HG03442 (cell line): Measurements from ENCODE around the gene NCBP3.
"Not testable (repeated sequence)": the region's sequence is repeated elsewhere in the genome, so short reads cannot be mapped to it uniquely, and the experiment has no call there.

ENCODE experiments used
- ATAC-seq: cut with Tn5 transposase; IDR thresholded peaks from one replicate; pipeline ENCODE4 v1.9.1; 2021; ENCODE audit warnings: mild to moderate bottlenecking, moderate library complexity; ENCODE audit not compliant: unreplicated experiment

The NCBP3 gene

DNA sequence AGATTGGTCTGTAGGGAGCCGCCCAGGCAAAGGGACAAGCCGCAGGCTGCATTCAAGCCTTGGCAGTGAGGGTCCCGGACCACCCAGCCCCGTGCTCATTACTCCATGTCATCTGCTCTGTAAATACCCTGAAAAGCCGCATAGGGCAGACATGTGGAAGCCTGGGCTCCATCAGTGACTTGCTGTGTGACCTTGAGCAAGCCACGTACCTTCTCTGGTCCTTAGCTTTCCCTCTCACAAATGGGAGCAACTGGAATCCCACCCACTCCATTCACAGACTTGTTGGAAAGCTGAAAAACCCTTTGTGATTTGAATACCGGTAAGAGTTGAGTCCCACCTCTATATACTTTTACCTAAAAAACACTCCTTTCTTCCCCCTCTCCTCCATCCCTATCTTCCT, 34.9 kb upstream of the NCBP3 start:
- ATAC-seq = no peak

DNA sequence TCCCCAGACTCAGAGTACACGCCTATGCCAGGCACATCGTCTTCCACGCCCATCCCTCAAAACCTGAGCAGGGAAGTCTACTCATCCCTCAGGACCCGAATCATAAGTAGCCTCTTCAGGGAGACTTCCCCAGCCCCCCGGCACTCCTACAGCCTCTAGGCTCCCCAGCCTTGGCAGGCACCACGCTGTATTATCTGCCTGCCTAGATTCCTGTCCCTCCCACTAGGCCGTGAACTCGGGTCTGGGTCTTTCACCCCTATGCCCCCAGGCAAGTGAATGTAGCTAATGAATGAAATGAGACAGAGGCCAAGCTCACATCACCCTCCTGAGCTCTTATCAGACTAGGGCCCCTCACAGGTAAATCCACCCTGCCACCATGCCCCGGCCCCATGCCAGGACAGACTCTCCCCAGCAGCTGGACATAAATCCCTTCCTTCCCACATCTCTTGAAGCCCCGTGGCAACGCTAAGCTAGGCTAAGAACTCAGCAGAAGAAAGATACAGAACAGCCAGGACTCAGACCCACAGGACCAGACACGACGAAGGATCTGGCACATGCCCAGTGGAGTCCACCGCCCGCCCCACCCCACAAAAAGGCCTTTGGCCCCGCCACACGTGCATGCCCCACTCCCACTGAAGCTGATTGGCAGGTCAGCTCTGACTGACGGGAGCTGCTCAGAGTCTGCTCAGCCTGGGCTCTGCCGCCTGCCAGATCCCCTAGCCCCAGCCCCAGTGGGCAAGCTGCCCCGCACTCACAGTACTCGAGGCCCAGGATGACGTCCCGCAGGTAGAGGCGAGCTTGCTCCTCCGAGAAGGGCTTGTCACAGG, 33.8 kb upstream of the NCBP3 start:
- ATAC-seq = no peak

DNA sequence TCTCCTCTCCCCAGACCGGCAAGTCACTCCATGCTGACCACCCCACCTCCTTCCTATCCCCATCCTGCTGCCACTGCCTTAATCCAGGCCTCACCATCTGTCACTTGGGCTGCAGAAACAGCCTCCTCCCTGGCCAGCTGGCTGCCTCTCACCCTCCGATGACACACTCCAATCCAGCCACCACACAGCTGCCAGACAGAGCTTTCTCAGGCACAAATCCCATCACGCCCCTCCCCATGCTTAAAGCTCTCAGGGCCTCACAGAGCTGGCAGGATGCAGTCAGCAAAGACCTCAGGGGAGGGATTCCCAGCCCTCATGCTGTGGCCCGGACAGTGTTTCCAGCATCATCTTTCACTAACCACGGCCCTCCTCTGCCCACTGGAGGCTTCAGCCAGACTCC, 33.1 kb upstream of the NCBP3 start:
- no peak for ATAC-seq

DNA sequence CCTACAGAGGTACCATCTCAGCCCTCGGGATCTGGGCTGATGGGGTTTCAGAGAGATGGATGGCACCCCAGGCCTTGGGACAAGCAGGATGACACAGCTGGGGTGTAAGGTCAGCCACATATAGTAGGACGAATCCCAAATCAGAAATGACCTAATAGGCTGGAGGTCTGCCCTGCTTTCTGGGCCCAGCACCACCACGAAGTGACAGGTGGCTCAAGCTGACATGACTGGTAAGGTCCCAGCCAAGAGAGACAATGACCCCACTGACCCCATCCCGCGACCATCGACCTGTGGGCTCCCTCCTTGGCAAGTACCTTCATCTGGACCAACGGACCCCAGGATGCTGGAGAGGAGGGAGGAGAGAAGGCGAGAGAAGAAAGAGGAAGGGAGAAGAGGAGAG, 31.2 kb upstream of the NCBP3 start:
- ATAC-seq = no peak

DNA sequence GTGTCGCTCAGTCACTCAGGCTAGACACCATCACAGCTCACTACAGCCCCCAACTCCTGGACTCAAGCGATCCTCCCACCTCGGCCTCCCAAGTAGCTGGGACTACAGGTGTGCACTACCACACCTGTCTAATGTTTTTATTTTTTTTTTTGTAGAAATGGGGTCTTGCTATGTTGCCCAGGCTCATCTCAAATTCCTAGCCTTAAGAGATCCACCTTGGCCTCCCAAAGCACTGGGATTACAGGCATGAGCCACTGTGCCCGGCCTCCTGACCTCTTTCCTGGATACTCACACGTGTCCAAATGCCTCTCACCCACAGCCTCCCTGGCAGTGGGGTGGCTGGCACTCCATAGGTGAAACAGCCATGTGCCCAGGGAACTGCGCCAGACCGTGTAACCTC, 29.3 kb upstream of the NCBP3 start:
- ATAC-seq = no peak

- no peak for ATAC-seq
These were observed 27.8 kb upstream of the NCBP3 start for GRCh38 chr17:3873862-3874261.

DNA sequence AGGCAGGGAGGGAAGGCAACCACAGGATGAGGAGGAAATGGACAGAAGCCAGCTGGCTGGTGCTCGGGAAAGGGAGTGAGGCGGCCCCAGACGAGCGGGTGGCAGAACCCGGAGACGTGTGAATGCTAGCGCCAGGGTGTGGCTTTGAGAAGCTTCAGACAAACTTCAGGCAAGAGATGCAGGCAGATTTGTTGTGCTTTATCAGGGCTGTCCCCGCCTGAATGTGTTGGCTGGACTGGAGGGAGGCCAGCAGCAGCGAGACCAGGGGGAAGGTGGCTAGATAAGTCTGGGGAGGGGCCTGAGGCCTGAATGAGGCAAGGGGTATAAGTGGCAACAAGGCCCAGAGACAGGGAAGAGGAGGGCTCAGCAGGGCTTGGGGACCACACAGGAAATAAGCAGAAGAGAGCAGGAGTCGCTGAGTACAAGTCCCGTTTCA, 24.8 kb upstream of the NCBP3 start:
- no peak for ATAC-seq

DNA sequence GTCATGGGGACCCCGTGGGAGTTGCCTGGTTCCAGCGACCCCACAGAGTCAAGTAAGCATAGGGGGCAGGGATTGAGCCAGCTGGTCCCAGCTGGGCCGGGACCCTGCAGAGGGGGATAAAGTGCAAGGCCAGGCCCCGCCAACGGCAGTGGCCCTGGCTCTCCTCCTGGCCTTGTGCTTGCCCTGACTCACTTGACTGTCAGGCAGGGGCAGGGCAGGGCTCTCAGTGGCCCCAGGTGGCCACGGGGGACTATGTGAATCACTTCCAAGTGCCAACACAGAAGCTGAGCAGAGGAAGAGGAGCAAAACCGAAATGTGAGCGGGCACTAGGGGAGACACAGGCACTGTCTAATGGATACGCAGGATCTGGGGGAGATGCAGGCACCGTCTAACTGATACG, 21.6 kb upstream of the NCBP3 start:
- ATAC-seq = no peak

DNA sequence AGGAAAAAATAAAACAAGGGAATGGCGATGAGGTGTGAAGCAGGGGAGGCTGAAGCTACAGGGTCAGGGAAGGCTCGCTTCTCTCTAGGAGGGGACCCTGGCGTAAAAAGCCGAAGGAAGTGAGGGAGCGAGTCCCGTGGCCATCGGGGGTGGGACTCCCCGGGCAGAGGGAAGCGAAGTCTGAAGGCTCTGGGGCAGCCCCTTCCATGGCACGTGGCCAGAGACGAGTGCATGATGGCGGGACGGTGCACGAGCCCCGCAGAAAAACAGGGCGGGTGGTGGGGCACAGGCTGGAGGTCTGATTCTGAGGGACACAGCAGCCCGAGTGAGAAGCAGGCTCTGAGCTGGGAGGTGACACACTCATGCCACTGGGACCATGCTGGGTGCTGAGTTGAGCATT, 21.1 kb upstream of the NCBP3 start:
- no peak for ATAC-seq

DNA sequence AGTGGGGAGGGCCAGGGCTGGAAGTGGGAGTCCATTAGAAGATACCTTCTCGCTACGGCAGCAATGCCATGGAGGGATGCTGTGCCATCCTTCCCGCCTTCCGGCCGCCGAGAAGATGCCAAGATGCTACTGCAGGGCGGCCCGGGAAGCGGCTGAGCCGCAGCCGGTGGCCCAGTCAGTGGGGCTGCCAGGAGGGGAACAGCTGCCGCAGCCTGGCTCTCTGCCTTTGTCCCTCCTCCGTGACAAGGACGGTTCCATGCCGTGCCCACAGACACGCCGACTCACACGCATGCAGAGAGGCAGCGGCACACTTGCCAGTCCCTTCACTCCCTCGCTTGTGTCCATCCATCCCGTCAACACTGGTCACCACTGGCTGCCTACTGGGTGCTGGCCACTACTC, 20.2 kb upstream of the NCBP3 start:
- no peak for ATAC-seq

DNA sequence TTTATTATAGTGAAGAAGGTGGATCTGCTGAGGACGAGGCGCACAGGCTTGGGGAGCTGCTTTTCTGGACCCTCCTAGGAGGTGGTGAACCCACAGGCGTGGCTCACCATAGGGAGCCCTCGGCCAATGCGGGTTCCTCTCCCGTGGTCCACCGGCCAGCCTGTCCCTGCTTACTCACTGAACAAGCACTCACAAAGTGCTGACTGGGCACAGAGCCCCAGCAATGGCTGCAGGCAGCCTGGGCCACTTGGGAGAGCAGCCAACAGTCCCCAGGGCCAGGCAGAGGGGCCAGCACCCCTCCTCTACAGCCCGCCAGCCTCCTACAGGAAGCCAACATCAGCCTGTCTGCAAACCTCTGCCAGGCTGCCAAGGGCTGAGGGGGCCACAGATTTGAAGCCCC, 19.1 kb upstream of the NCBP3 start:
- ATAC-seq = no peak

GRCh38 chr17:3864534-3864933, 18.5 kb upstream of the NCBP3 start:
- no peak for ATAC-seq

DNA sequence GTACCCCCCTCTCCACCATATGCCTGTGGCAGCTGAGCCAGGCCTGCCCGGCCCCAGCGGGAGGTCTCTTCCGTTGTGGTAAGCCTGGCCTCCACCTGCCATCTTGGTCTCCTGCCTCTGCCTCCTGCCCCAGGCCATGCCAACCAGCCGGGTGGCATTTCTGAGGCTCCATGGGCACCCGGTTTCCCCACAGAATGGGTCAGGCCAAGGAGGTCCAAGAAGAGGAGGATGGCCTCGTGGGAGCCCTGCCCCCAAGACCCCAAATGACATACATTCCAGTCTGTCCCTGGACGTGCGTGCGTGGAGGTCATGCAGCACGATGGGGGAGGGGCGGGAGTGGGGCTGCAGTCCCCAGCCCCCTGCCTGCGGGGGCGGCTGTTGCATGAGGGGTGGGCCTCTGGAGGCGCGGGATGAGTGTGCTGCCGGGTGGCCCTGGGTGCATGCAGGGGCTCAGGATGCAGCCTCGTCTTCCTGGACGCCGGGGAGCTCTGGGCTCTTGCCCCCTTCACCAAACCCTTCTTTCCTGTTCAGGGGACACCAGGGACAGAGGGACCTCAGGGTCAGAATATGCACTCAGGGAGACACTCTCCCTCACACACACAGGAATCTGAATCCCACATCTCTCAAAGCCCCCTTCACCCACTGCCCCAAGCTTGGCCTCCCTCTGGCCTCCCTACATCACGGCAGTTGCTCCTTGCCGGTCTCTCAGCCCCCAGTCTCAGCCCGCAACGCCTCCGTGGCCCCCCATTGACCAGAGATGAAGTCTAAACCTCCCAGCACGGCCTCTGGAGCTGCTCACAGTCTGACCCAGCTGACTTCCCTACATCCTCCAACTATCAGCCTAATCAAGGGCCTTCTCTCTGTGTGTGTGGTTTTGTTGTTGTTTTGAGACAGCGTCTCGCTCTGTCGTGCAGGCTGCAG, 16.0 kb upstream of the NCBP3 start:
- ATAC-seq = no peak

DNA sequence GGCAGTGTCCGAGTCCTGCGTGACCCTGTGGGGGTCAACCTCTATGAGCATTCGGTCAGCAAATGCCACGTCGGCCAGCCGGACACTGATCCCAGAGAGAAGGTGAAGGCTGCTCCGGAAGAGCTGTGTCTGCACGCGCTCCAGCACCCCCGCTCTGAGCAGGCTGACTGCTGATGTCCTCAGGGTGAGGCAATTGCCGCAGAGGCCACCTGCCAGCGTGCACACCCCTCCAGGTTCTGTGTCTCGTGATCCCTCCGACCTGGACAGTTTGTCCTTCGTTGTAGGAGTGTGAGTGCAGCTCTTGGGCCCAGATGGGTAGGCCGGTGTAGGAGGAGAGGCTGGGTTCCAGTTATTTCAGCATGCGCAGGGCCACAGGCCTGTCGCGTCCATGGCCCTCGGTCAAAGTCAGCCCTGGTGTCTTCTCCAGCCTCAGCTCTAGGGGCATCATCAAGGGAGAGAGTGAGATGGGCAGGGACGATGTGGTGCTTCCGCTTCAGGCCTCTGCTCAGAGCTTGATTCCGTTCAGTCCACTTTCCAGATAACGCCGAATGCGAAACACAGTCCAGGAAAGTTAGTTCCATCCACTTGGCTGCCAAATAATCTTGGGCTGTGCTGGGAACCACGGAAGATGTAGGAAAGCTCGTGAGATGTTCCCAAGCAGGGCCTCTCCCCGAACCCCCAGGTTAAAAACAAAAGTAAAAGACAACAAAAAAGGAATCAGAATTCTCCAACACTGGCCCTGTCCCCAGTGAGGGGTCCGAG, 15.1 kb upstream of the NCBP3 start:
- no peak for ATAC-seq

GRCh38 chr17:3859940-3860339, 13.9 kb upstream of the NCBP3 start:
- ATAC-seq = no peak

- ATAC-seq = no peak
These were observed 11.4 kb upstream of the NCBP3 start for GRCh38 chr17:3857261-3858105.

GRCh38 chr17:3854204-3854603, 8.2 kb upstream of the NCBP3 start:
- not testable (repeated sequence) for ATAC-seq

GRCh38 chr17:3852561-3852960, 6.5 kb upstream of the NCBP3 start:
- no peak for ATAC-seq

DNA sequence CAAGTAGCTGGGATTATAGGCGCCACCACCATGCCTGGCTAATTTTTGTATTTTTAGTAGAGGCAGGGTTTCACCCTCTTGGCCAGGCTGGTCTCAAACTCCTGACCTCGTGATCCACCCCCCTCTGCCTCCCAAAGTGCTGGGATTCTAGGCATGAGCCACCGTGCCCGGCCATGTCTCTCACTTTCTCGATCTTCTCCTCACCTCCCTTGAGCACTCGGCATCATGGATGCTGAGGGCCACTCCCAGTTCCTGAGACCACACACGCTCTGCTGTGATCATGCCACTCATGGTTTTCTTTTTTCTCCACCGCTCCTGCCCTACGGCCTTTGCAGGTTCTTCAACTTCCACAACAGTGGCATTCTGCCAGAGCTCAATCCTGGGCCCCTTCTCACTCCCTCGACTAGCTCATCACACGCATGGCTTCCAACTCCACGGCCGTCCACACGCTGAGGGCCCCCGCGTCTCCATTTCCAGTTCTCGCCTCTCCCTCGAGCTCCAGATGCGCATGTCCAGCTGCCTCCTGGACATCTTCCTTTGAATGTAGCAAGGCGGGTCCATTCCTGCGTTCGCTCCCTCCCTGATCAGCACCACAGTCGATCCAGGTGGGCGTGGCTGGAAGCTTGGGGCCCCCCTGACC, 5.5 kb upstream of the NCBP3 start:
- ATAC-seq = no peak
